SK-N-SH treated with all-trans-retinoic acid at 6 μM for 48 hours (cell line): Measurements from ENCODE around the gene SMC6.

Source experiments
- ATAC-seq: fragments of 200-7000 bp; cut with Tn5 transposase; 3 replicates; pipeline ENCODE4 v1.9.1; 2020; ENCODE audit warnings: mild to moderate bottlenecking, moderate library complexity
- ARNTL ChIP-seq: fragments of 450-650 bp; formaldehyde crosslinking; IDR thresholded peaks from 2 replicates; pipeline ENCODE4 v1.5.0; 2020; ENCODE audit warnings: low read depth, mild to moderate bottlenecking, moderate library complexity, borderline replicate concordance
- BACH2 ChIP-seq: fragments of 250-450 bp; sonication (Bioruptor Pico); IDR thresholded peaks from 2 replicates; pipeline ENCODE4 v1.9.0; 2021; ENCODE audit warnings: mild to moderate bottlenecking, borderline replicate concordance
- CSDC2 ChIP-seq: fragments of 250-450 bp; sonication (Bioruptor Pico); IDR thresholded peaks from 2 replicates; pipeline ENCODE4 v1.5.0; 2020; ENCODE audit warnings: mild to moderate bottlenecking, moderate library complexity
- ESRRG ChIP-seq: fragments of 250-450 bp; sonication (Bioruptor Pico); IDR thresholded peaks from 2 replicates; pipeline ENCODE4 v1.6.1; 2021; ENCODE audit warnings: mild to moderate bottlenecking
- GLIS3 ChIP-seq: fragments of 250-450 bp; sonication (Bioruptor Pico); IDR thresholded peaks from 2 replicates; pipeline ENCODE4 v1.5.0; 2020; ENCODE audit warnings: mild to moderate bottlenecking, moderate library complexity
- ISL1 ChIP-seq: fragments of 250-450 bp; sonication (Bioruptor Pico); IDR thresholded peaks from 2 replicates; pipeline ENCODE4 v2.1.2; 2022; ENCODE audit warnings: mild to moderate bottlenecking, moderate library complexity
- OSR1 ChIP-seq: fragments of 250-450 bp; sonication (Bioruptor Pico); IDR thresholded peaks from 2 replicates; pipeline ENCODE4 v1.8.0; 2022; ENCODE audit warnings: moderate library complexity, mild to moderate bottlenecking, inconsistent platforms
- PPARA ChIP-seq: fragments of 250-450 bp; sonication (Bioruptor Pico); IDR thresholded peaks from 2 replicates; pipeline ENCODE4 v1.5.0; 2020; ENCODE audit warnings: mild to moderate bottlenecking, borderline replicate concordance
- RARB ChIP-seq: fragments of 250-450 bp; sonication (Bioruptor Pico); IDR thresholded peaks from 2 replicates; pipeline ENCODE4 v1.8.0; 2021; ENCODE audit warnings: mild to moderate bottlenecking, moderate library complexity
- SNAI2 ChIP-seq: fragments of 250-450 bp; sonication (Bioruptor Pico); IDR thresholded peaks from 2 replicates; pipeline ENCODE4 v1.5.0; 2020; ENCODE audit warnings: mild to moderate bottlenecking, moderate library complexity
- TCF4 ChIP-seq: fragments of 250-450 bp; sonication (Bioruptor Pico); IDR thresholded peaks from 2 replicates; pipeline ENCODE4 v1.8.0; 2021; ENCODE audit warnings: mild to moderate bottlenecking, moderate library complexity, borderline replicate concordance
- TOX ChIP-seq: fragments of 250-450 bp; sonication (Bioruptor Pico); IDR thresholded peaks from 2 replicates; pipeline ENCODE4 v1.8.0; 2021; ENCODE audit warnings: mild to moderate bottlenecking, moderate library complexity, borderline replicate concordance
- TSHZ2 ChIP-seq: fragments of 250-450 bp; sonication (Bioruptor Pico); IDR thresholded peaks from 2 replicates; pipeline ENCODE4 v1.5.0; 2020; ENCODE audit warnings: mild to moderate bottlenecking, moderate library complexity
- ZC3H10 ChIP-seq: fragments of 250-450 bp; sonication (Bioruptor Pico); IDR thresholded peaks from 2 replicates; pipeline ENCODE4 v1.5.1; 2021; ENCODE audit warnings: mild to moderate bottlenecking, moderate library complexity
- ZFP3 ChIP-seq: fragments of 250-450 bp; sonication (Bioruptor Pico); IDR thresholded peaks from 2 replicates; pipeline ENCODE4 v1.5.0; 2020; ENCODE audit warnings: mild to moderate bottlenecking, moderate library complexity
- ZNF565 ChIP-seq: fragments of 450-650 bp; formaldehyde crosslinking; conservative IDR thresholded peaks from 2 replicates; pipeline ENCODE4 v1.5.0; 2020; ENCODE audit warnings: low read depth, mild to moderate bottlenecking, moderate library complexity
- TF ChIP-seq, protein P1 (sequence below): fragments of 250-450 bp; sonication (Bioruptor Pico); IDR thresholded peaks from 2 replicates; pipeline ENCODE4 v1.8.0; 2021; ENCODE audit warnings: low read depth, mild to moderate bottlenecking, moderate library complexity, borderline replicate concordance
- TF ChIP-seq, protein P2 (sequence below): fragments of 250-450 bp; sonication (Bioruptor Pico); IDR thresholded peaks from 2 replicates; pipeline ENCODE4 v1.8.0; 2020; ENCODE audit warnings: mild to moderate bottlenecking, moderate library complexity, borderline replicate concordance
- TF ChIP-seq, protein P3 (sequence below): fragments of 250-450 bp; sonication (Bioruptor Pico); IDR thresholded peaks from 2 replicates; pipeline ENCODE4 v1.5.1; 2021; ENCODE audit warnings: mild to moderate bottlenecking, moderate library complexity

SMC6 gene

DNA sequence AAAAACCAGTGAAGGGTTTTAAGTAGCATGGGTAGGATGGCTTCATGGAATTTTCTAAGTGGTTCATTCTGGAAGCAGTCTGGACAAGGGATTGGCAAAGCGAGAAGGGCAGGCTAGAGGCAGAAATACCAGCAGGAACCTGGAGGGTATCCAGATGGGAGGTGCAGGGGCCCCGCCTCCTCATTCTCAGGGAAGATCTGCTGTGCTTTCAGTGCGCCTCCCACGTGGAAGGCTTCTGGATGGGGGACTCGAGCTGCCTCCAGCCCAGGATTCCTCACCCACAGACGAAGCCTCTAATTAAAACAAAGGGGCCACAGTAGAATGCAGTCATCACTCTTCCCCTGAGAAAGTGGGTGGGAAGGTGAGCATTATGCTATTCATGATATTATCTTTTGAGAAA is 133.3 kb downstream of the SMC6 start:
- peak; percentile 38 for ATAC-seq
- no peak for TF ChIP-seq TOX
- TF ChIP-seq ZC3H10 (CRISPR knock-in tag) = no peak
- TF ChIP-seq CSDC2 (CRISPR knock-in tag) = no peak
- TF ChIP-seq ZNF565 (CRISPR knock-in tag) = no peak
- TF ChIP-seq, protein P1, sequence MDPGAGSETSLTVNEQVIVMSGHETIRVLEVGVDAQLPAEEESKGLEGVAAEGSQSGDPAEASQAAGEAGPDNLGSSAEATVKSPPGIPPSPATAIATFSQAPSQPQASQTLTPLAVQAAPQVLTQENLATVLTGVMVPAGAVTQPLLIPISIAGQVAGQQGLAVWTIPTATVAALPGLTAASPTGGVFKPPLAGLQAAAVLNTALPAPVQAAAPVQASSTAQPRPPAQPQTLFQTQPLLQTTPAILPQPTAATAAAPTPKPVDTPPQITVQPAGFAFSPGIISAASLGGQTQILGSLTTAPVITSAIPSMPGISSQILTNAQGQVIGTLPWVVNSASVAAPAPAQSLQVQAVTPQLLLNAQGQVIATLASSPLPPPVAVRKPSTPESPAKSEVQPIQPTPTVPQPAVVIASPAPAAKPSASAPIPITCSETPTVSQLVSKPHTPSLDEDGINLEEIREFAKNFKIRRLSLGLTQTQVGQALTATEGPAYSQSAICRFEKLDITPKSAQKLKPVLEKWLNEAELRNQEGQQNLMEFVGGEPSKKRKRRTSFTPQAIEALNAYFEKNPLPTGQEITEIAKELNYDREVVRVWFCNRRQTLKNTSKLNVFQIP = no peak
- TF ChIP-seq TSHZ2 (CRISPR knock-in tag) = no peak
- TF ChIP-seq, protein P2, sequence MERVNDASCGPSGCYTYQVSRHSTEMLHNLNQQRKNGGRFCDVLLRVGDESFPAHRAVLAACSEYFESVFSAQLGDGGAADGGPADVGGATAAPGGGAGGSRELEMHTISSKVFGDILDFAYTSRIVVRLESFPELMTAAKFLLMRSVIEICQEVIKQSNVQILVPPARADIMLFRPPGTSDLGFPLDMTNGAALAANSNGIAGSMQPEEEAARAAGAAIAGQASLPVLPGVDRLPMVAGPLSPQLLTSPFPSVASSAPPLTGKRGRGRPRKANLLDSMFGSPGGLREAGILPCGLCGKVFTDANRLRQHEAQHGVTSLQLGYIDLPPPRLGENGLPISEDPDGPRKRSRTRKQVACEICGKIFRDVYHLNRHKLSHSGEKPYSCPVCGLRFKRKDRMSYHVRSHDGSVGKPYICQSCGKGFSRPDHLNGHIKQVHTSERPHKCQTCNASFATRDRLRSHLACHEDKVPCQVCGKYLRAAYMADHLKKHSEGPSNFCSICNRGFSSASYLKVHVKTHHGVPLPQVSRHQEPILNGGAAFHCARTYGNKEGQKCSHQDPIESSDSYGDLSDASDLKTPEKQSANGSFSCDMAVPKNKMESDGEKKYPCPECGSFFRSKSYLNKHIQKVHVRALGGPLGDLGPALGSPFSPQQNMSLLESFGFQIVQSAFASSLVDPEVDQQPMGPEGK (CRISPR knock-in tag) = no peak
- TF ChIP-seq RARB = no peak
- no peak for TF ChIP-seq OSR1
- TF ChIP-seq GLIS3 (CRISPR knock-in tag) = no peak
- no peak for TF ChIP-seq PPARA (CRISPR knock-in tag)
- TF ChIP-seq SNAI2 (CRISPR knock-in tag) = no peak
- no peak for TF ChIP-seq ISL1
- TF ChIP-seq ARNTL (CRISPR knock-in tag) = no peak
- no peak for TF ChIP-seq ZFP3
- no peak for TF ChIP-seq TCF4 (CRISPR knock-in tag)

DNA sequence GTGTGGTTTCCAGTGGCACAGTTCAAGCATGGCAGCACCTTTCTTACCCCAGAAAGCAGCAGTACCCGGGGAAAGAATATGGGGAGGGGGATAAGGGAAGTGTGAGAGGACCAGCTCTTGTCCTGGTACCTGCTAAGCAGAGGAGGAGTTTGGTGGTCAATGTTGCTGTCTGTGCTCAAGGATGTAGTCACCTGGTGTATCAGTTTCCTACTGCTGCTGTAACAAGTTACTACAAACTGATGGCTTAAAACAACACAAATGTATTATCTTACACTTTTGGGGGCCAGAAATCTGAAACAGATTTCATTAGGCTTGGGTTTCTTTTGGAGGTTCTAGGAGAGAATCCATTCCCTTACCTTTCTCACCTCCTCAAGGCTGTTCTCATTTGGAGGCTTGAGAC is 135.7 kb downstream of the SMC6 start:
- no peak for TF ChIP-seq CSDC2 (CRISPR knock-in tag)
- TF ChIP-seq, protein P2 (CRISPR knock-in tag) = no peak
- TF ChIP-seq TCF4 (CRISPR knock-in tag) = no peak
- TF ChIP-seq RARB = no peak
- TF ChIP-seq BACH2 (CRISPR knock-in tag) = no peak
- no peak for TF ChIP-seq ZFP3
- ATAC-seq = no peak

DNA sequence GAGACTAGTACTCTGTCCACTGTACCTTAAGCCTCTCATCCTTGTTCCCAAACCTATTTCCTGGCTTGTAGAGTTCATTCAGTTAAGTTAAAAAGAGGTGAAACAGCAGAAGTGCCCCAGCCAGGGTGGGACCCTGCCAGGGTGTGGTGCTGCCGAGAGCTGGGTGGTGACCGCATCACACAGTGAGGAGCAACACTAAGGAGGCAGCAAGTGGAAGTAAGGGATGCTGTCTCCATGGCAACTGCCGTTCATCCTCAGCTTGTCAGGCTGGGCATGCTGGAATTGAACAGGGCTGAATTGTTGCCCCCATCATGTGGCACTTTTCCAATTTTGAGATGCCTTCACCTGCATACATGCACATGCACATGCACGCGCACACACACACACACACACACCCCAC is 136.1 kb downstream of the SMC6 start:
- no peak for TF ChIP-seq RARB
- TF ChIP-seq CSDC2 (CRISPR knock-in tag) = no peak
- TF ChIP-seq, all 23 proteins: peak for 0
- ATAC-seq = no peak

GRCh38 chr2:17616405-17616804 is 137.2 kb downstream of the SMC6 start:
- no peak for ATAC-seq
- TF ChIP-seq TSHZ2 (CRISPR knock-in tag) (no peak), OSR1 (no peak), PPARA (CRISPR knock-in tag) (no peak), ZFP3 (no peak), RARB (no peak), TCF4 (CRISPR knock-in tag) (no peak), ZNF565 (CRISPR knock-in tag) (no peak), ESRRG (no peak)
- TF ChIP-seq, protein P3, sequence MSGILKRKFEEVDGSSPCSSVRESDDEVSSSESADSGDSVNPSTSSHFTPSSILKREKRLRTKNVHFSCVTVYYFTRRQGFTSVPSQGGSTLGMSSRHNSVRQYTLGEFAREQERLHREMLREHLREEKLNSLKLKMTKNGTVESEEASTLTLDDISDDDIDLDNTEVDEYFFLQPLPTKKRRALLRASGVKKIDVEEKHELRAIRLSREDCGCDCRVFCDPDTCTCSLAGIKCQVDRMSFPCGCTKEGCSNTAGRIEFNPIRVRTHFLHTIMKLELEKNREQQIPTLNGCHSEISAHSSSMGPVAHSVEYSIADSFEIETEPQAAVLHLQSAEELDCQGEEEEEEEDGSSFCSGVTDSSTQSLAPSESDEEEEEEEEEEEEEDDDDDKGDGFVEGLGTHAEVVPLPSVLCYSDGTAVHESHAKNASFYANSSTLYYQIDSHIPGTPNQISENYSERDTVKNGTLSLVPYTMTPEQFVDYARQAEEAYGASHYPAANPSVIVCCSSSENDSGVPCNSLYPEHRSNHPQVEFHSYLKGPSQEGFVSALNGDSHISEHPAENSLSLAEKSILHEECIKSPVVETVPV (CRISPR knock-in tag) = no peak
- TF ChIP-seq, protein P1 = no peak
- TF ChIP-seq, protein P2 (CRISPR knock-in tag) = no peak
